Measurements from ENCODE around the gene SHMT2. TPM values are rescaled to one million over a fixed set of nuclear protein-coding genes. Genes with fewer than 3 reads are reported as not detected.

Gene SHMT2
- polyA plus RNA-seq, 2 donors = 19.8 to 69.5 TPM

DNA sequence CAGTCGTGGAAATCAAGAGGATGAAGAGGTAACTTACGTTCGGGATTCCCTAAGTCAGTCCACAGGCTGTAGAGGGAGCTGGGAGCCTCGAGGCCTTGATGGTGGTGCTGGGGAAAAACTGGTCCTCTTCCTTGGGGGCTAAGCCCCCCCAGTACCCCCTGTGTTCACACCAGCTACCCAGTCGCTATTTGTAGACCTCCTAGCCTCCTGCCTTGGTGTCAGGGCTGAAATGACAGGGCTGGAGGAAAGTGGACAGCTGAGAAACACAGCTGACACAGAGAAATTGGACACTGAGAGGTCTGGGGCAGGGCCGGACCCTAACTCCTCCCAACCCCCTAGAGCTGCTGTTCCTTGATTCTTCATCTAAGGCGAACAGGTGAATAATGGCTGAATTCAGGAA lies 21.4 kb downstream of the SHMT2 start, which contains the start of gene STAC3:
Gene STAC3 (minus strand): TSS at position 232 of the 400 bp plus-strand sequence. CDS start 1,551 bp downstream, outside the sequence.
- H3K9me3 ChIP-seq (ENCODE audit: control insufficient read depth in 2 of 2, insufficient read depth in 1 of 2, low read depth in 1 of 2, low read length in 1 of 2) = no peaks in the 10 kb centered on the region
- H3K36me3 ChIP-seq (ENCODE audit: control insufficient read depth in 2 of 2, insufficient read depth in 2 of 2, low read length in 1 of 2) = peaks cover 2 to 8% of the 10 kb centered on the region in 2 donors
- no peak within 1 kb of the TSS for H3K4me3 ChIP-seq (ENCODE audit: low read depth in 1 of 2, low read length in 2 of 2)
- H3K4me1 ChIP-seq (ENCODE audit: control insufficient read depth in 2 of 2, insufficient read depth in 2 of 2, low read length in 1 of 2) = no peaks in the 10 kb centered on the region
- H3K27ac ChIP-seq (ENCODE audit: low read depth in 2 of 2, low read length in 1 of 2) = no peak within 1 kb of the TSS
- WGBS, 2 donors = 69 to 76% methylated on average over 7 of the region's 7 CpGs
- H3K27me3 ChIP-seq (ENCODE audit: control insufficient read depth in 1 of 2, insufficient read depth in 2 of 2, low read length in 2 of 2) = no peaks in the 10 kb centered on the region

- WGBS, 2 donors = 85 to 92% methylated on average over 14 of the region's 14 CpGs
- Histone ChIP-seq H3K27ac (ENCODE audit: low read depth in 2 of 2, low read length in 1 of 2) (no peak overlapping the region), H3K4me1 (ENCODE audit: control insufficient read depth in 2 of 2, insufficient read depth in 2 of 2, low read length in 1 of 2) (no peaks in the 10 kb centered on the region), H3K4me3 (ENCODE audit: low read depth in 1 of 2, low read length in 2 of 2) (no peak overlapping the region), H3K9me3 (ENCODE audit: control insufficient read depth in 2 of 2, insufficient read depth in 1 of 2, low read depth in 1 of 2, low read length in 1 of 2) (no peaks in the 10 kb centered on the region), H3K36me3 (ENCODE audit: control insufficient read depth in 2 of 2, insufficient read depth in 2 of 2, low read length in 1 of 2) (peaks cover 8 to 22% of the 10 kb centered on the region in 2 donors), H3K27me3 (ENCODE audit: control insufficient read depth in 1 of 2, insufficient read depth in 2 of 2, low read length in 2 of 2) (no peaks in the 10 kb centered on the region)
These were observed 25.2 kb downstream of the SHMT2 start for GRCh38 chr12:57254506-57255280.

- Histone ChIP-seq H3K4me3 (ENCODE audit: low read depth in 1 of 2, low read length in 2 of 2) (no peak overlapping the region), H3K27me3 (ENCODE audit: control insufficient read depth in 1 of 2, insufficient read depth in 2 of 2, low read length in 2 of 2) (no peaks in the 10 kb centered on the region), H3K4me1 (ENCODE audit: control insufficient read depth in 2 of 2, insufficient read depth in 2 of 2, low read length in 1 of 2) (no peaks in the 10 kb centered on the region), H3K36me3 (ENCODE audit: control insufficient read depth in 2 of 2, insufficient read depth in 2 of 2, low read length in 1 of 2) (peaks cover 8 to 28% of the 10 kb centered on the region in 2 donors), H3K9me3 (ENCODE audit: control insufficient read depth in 2 of 2, insufficient read depth in 1 of 2, low read depth in 1 of 2, low read length in 1 of 2) (no peaks in the 10 kb centered on the region), H3K27ac (ENCODE audit: low read depth in 2 of 2, low read length in 1 of 2) (no peak overlapping the region)
- 88 to 90% methylated on average over 6 of the region's 6 CpGs for WGBS, 2 donors
These were observed 26.4 kb downstream of the SHMT2 start for GRCh38 chr12:57255916-57256315.

- H3K4me3 ChIP-seq (ENCODE audit: low read depth in 1 of 2, low read length in 2 of 2) = no peak overlapping the region
- no peaks in the 10 kb centered on the region for H3K27me3 ChIP-seq (ENCODE audit: control insufficient read depth in 1 of 2, insufficient read depth in 2 of 2, low read length in 2 of 2)
- no peaks in the 10 kb centered on the region for H3K4me1 ChIP-seq (ENCODE audit: control insufficient read depth in 2 of 2, insufficient read depth in 2 of 2, low read length in 1 of 2)
- no peaks in the 10 kb centered on the region for H3K9me3 ChIP-seq (ENCODE audit: control insufficient read depth in 2 of 2, insufficient read depth in 1 of 2, low read depth in 1 of 2, low read length in 1 of 2)
- H3K36me3 ChIP-seq (ENCODE audit: control insufficient read depth in 2 of 2, insufficient read depth in 2 of 2, low read length in 1 of 2) = peaks cover 8 to 36% of the 10 kb centered on the region in 2 donors
- 67 to 69% methylated on average over 6 of the region's 6 CpGs for WGBS, 2 donors
- H3K27ac ChIP-seq (ENCODE audit: low read depth in 2 of 2, low read length in 1 of 2) = no peak overlapping the region
These were observed 29.8 kb downstream of the SHMT2 start for GRCh38 chr12:57258977-57259970.

DNA sequence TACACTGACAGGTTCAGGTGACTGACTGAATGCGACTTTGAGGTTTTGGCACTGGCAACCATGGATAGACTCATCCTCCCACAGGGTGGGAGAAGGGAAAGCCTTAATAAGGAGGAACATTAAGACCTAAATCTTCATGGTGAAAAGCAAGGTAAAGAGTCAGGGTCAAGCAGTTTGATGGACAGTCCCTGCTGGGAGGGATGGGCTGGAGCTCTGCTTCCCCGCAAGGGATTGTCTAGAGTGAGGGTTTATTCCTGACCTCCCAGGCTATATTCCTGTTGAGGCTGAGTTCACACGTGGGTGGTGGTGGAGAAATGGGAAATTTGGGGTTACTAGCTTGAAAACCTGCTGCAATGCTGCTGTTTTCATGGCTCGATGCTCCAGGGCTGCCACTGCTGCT lies 30.9 kb downstream of the SHMT2 start:
- 89 to 91% methylated on average over 4 of the region's 4 CpGs for WGBS, 2 donors
- Histone ChIP-seq H3K9me3 (ENCODE audit: control insufficient read depth in 2 of 2, insufficient read depth in 1 of 2, low read depth in 1 of 2, low read length in 1 of 2) (no peaks in the 10 kb centered on the region), H3K27ac (ENCODE audit: low read depth in 2 of 2, low read length in 1 of 2) (no peak overlapping the region), H3K4me1 (ENCODE audit: control insufficient read depth in 2 of 2, insufficient read depth in 2 of 2, low read length in 1 of 2) (no peaks in the 10 kb centered on the region), H3K4me3 (ENCODE audit: low read depth in 1 of 2, low read length in 2 of 2) (no peak overlapping the region), H3K36me3 (ENCODE audit: control insufficient read depth in 2 of 2, insufficient read depth in 2 of 2, low read length in 1 of 2) (peaks cover 8 to 31% of the 10 kb centered on the region in 2 donors), H3K27me3 (ENCODE audit: control insufficient read depth in 1 of 2, insufficient read depth in 2 of 2, low read length in 2 of 2) (no peaks in the 10 kb centered on the region)

- no peak overlapping the region for H3K27ac ChIP-seq (ENCODE audit: low read depth in 2 of 2, low read length in 1 of 2)
- no peaks in the 10 kb centered on the region for H3K27me3 ChIP-seq (ENCODE audit: control insufficient read depth in 1 of 2, insufficient read depth in 2 of 2, low read length in 2 of 2)
- H3K36me3 ChIP-seq (ENCODE audit: control insufficient read depth in 2 of 2, insufficient read depth in 2 of 2, low read length in 1 of 2) = peaks cover 3 to 25% of the 10 kb centered on the region in 2 donors
- WGBS, 2 donors = 72 to 75% methylated on average over 2 of the region's 2 CpGs
- no peaks in the 10 kb centered on the region for H3K4me1 ChIP-seq (ENCODE audit: control insufficient read depth in 2 of 2, insufficient read depth in 2 of 2, low read length in 1 of 2)
- H3K9me3 ChIP-seq (ENCODE audit: control insufficient read depth in 2 of 2, insufficient read depth in 1 of 2, low read depth in 1 of 2, low read length in 1 of 2) = no peaks in the 10 kb centered on the region
- H3K4me3 ChIP-seq (ENCODE audit: low read depth in 1 of 2, low read length in 2 of 2) = no peak overlapping the region
These were observed 31.9 kb downstream of the SHMT2 start for GRCh38 chr12:57261428-57261865.

DNA sequence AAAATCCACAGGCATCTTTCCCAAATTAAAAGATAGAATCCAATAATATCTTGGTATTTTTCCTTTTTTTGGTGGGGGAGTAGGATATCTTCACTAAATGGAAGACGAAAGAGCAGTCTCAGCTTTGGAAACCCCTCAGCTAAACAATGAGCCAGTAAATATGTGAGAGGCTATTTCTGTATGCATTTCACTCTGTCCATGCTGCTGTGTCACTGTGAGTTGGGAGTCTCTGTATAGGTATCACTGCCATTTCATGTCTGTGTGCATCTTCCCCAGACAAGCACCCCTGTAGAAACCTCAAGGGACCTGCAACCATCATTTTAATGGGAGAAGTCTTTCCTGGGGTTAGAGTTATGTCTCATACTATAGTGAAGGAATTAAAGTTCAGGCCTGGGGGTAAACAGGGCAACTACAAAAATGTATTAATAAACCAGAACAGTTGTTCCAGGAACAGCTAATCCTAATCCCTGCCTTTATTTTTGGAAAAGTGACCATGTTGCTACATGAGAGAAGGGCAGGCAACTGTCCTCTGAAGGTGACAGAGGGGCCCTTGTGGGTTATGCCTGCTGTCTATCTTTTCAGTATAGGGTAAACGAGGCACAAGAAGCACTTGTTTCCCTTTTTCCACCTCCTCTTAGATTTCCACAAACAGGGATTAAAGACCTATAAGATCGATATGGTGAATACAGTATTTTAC lies 32.8 kb downstream of the SHMT2 start:
- no peaks in the 10 kb centered on the region for H3K9me3 ChIP-seq (ENCODE audit: control insufficient read depth in 2 of 2, insufficient read depth in 1 of 2, low read depth in 1 of 2, low read length in 1 of 2)
- 89 to 95% methylated on average over 3 of the region's 3 CpGs for WGBS, 2 donors
- no peak overlapping the region for H3K4me3 ChIP-seq (ENCODE audit: low read depth in 1 of 2, low read length in 2 of 2)
- no peaks in the 10 kb centered on the region for H3K4me1 ChIP-seq (ENCODE audit: control insufficient read depth in 2 of 2, insufficient read depth in 2 of 2, low read length in 1 of 2)
- H3K36me3 ChIP-seq (ENCODE audit: control insufficient read depth in 2 of 2, insufficient read depth in 2 of 2, low read length in 1 of 2) = peaks cover 3 to 28% of the 10 kb centered on the region in 2 donors
- H3K27ac ChIP-seq (ENCODE audit: low read depth in 2 of 2, low read length in 1 of 2) = no peak overlapping the region
- H3K27me3 ChIP-seq (ENCODE audit: control insufficient read depth in 1 of 2, insufficient read depth in 2 of 2, low read length in 2 of 2) = no peaks in the 10 kb centered on the region

DNA sequence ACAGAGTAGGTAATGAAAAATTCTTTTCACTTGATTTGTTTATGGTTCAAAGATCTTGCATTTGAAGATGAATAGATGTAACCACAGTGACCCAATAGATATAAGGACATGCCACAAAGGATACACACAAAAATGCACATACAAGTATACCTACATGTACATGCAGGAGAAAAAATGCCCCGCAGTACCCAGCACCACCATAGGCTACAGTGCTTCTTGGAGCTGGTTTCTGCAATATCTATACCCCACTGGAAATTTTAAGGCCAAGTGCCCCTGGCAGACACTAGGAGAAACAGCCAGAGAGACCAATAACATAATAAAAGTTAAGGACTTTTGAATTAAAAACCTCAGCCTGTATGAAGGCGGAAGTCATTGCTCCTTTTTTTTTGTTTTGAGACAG lies 33.6 kb downstream of the SHMT2 start:
- no peaks in the 10 kb centered on the region for H3K27me3 ChIP-seq (ENCODE audit: control insufficient read depth in 1 of 2, insufficient read depth in 2 of 2, low read length in 2 of 2)
- no peak overlapping the region for H3K27ac ChIP-seq (ENCODE audit: low read depth in 2 of 2, low read length in 1 of 2)
- H3K4me1 ChIP-seq (ENCODE audit: control insufficient read depth in 2 of 2, insufficient read depth in 2 of 2, low read length in 1 of 2) = no peaks in the 10 kb centered on the region
- 90 to 93% methylated on average over 2 of the region's 2 CpGs for WGBS, 2 donors
- no peaks in the 10 kb centered on the region for H3K9me3 ChIP-seq (ENCODE audit: control insufficient read depth in 2 of 2, insufficient read depth in 1 of 2, low read depth in 1 of 2, low read length in 1 of 2)
- H3K4me3 ChIP-seq (ENCODE audit: low read depth in 1 of 2, low read length in 2 of 2) = no peak overlapping the region
- peaks cover 3 to 26% of the 10 kb centered on the region in 2 donors for H3K36me3 ChIP-seq (ENCODE audit: control insufficient read depth in 2 of 2, insufficient read depth in 2 of 2, low read length in 1 of 2)

GRCh38 chr12:57266681-57267080 lies 37.2 kb downstream of the SHMT2 start:
- no peaks in the 10 kb centered on the region for H3K4me1 ChIP-seq (ENCODE audit: control insufficient read depth in 2 of 2, insufficient read depth in 2 of 2, low read length in 1 of 2)
- no peak overlapping the region for H3K27ac ChIP-seq (ENCODE audit: low read depth in 2 of 2, low read length in 1 of 2)
- H3K4me3 ChIP-seq (ENCODE audit: low read depth in 1 of 2, low read length in 2 of 2) = no peak overlapping the region
- H3K27me3 ChIP-seq (ENCODE audit: control insufficient read depth in 1 of 2, insufficient read depth in 2 of 2, low read length in 2 of 2) = no peaks in the 10 kb centered on the region
- H3K9me3 ChIP-seq (ENCODE audit: control insufficient read depth in 2 of 2, insufficient read depth in 1 of 2, low read depth in 1 of 2, low read length in 1 of 2) = no peaks in the 10 kb centered on the region
- H3K36me3 ChIP-seq (ENCODE audit: control insufficient read depth in 2 of 2, insufficient read depth in 2 of 2, low read length in 1 of 2) = peaks cover 6 to 26% of the 10 kb centered on the region in 2 donors
